ENCODE data around the gene FMNL1.
"Not testable (repeated sequence)": the region's sequence is repeated elsewhere in the genome, so short reads cannot be mapped to it uniquely, and the experiment has no call there.

FMNL1 gene

GRCh38 chr17:45248132-45248957 lies 26.7 kb downstream of the FMNL1 start:
- peak overlapping the region; percentile 91 for H3K4me3 Mint-ChIP-seq
- H3K27me3 Mint-ChIP-seq = no peaks in the 10 kb centered on the region
- peaks cover 9% of the 10 kb centered on the region for H3K36me3 Mint-ChIP-seq
- H3K9me3 Mint-ChIP-seq = no peaks in the 10 kb centered on the region
- ATAC-seq (ENCODE audit: low read depth) (peak; percentile 74), DNase-seq (ENCODE audit: low spot score in 2 of 2) (peak; percentile 69 to 74)
- peak overlapping the region; percentile 86 for H3K27ac Mint-ChIP-seq
- H3K4me1 Mint-ChIP-seq = peaks cover 24% of the 10 kb centered on the region

GRCh38 chr17:45251931-45252330 lies 30.2 kb downstream of the FMNL1 start:
- no peaks in the 10 kb centered on the region for H3K27me3 Mint-ChIP-seq
- no peak overlapping the region for H3K4me3 Mint-ChIP-seq
- ATAC-seq (ENCODE audit: low read depth) (no peak), DNase-seq (ENCODE audit: low spot score in 2 of 2) (no peak)
- peaks cover 25% of the 10 kb centered on the region for H3K4me1 Mint-ChIP-seq
- H3K9me3 Mint-ChIP-seq = no peaks in the 10 kb centered on the region
- no peak overlapping the region for H3K27ac Mint-ChIP-seq
- peaks cover 2% of the 10 kb centered on the region for H3K36me3 Mint-ChIP-seq

GRCh38 chr17:45253237-45253636 lies 31.6 kb downstream of the FMNL1 start:
- not testable (repeated sequence) for H3K9me3 Mint-ChIP-seq; H3K27ac Mint-ChIP-seq; H3K36me3 Mint-ChIP-seq; H3K27me3 Mint-ChIP-seq; ATAC-seq (ENCODE audit: low read depth); H3K4me3 Mint-ChIP-seq; DNase-seq (ENCODE audit: low spot score in 2 of 2)
- H3K4me1 Mint-ChIP-seq = peaks cover 23% of the 10 kb centered on the region

- Mint-ChIP-seq H3K36me3 (peaks cover 2% of the 10 kb centered on the region), H3K27me3 (no peaks in the 10 kb centered on the region), H3K9me3 (no peaks in the 10 kb centered on the region), H3K4me1 (peaks cover 19% of the 10 kb centered on the region), H3K4me3 (no peak overlapping the region), H3K27ac (no peak overlapping the region)
- DNase-seq (ENCODE audit: low spot score in 2 of 2) = no peak
- ATAC-seq (ENCODE audit: low read depth) = no peak
Observed at GRCh38 chr17:45253879-45254278, 32.2 kb downstream of the FMNL1 start.

- peaks cover 2% of the 10 kb centered on the region for H3K36me3 Mint-ChIP-seq
- no peak for DNase-seq (ENCODE audit: low spot score in 2 of 2)
- H3K4me1 Mint-ChIP-seq = peaks cover 24% of the 10 kb centered on the region
- no peaks in the 10 kb centered on the region for H3K9me3 Mint-ChIP-seq
- H3K27ac Mint-ChIP-seq = no peak overlapping the region
- H3K4me3 Mint-ChIP-seq = no peak overlapping the region
- ATAC-seq (ENCODE audit: low read depth) = no peak
- H3K27me3 Mint-ChIP-seq = no peaks in the 10 kb centered on the region
Observed at GRCh38 chr17:45255358-45255757, 33.7 kb downstream of the FMNL1 start.

- peaks cover 29% of the 10 kb centered on the region for H3K4me1 Mint-ChIP-seq
- ATAC-seq (ENCODE audit: low read depth) (peak; percentile 27), DNase-seq (ENCODE audit: low spot score in 2 of 2) (no peak)
- no peaks in the 10 kb centered on the region for H3K9me3 Mint-ChIP-seq
- no peak overlapping the region for H3K4me3 Mint-ChIP-seq
- H3K27ac Mint-ChIP-seq = no peak overlapping the region
- no peaks in the 10 kb centered on the region for H3K27me3 Mint-ChIP-seq
- H3K36me3 Mint-ChIP-seq = peaks cover 2% of the 10 kb centered on the region
Observed at GRCh38 chr17:45256114-45256966, 34.7 kb downstream of the FMNL1 start.

GRCh38 chr17:45257115-45257514 lies 35.4 kb downstream of the FMNL1 start:
- Mint-ChIP-seq H3K4me1 (peaks cover 29% of the 10 kb centered on the region), H3K27me3 (no peaks in the 10 kb centered on the region), H3K36me3 (peaks cover 2% of the 10 kb centered on the region), H3K27ac (no peak overlapping the region), H3K9me3 (no peaks in the 10 kb centered on the region), H3K4me3 (no peak overlapping the region)
- no peak for ATAC-seq (ENCODE audit: low read depth)
- no peak for DNase-seq (ENCODE audit: low spot score in 2 of 2)

- no peak overlapping the region for H3K4me3 Mint-ChIP-seq
- peaks cover 29% of the 10 kb centered on the region for H3K4me1 Mint-ChIP-seq
- peaks cover 2% of the 10 kb centered on the region for H3K36me3 Mint-ChIP-seq
- H3K27me3 Mint-ChIP-seq = no peaks in the 10 kb centered on the region
- H3K27ac Mint-ChIP-seq = no peak overlapping the region
- ATAC-seq (ENCODE audit: low read depth) = no peak
- no peak for DNase-seq (ENCODE audit: low spot score in 2 of 2)
- no peaks in the 10 kb centered on the region for H3K9me3 Mint-ChIP-seq
Observed at GRCh38 chr17:45258981-45259380, 37.3 kb downstream of the FMNL1 start.

- Mint-ChIP-seq H3K27ac (peak overlapping the region; percentile 61), H3K36me3 (peaks cover 3% of the 10 kb centered on the region), H3K9me3 (no peaks in the 10 kb centered on the region), H3K4me1 (peaks cover 25% of the 10 kb centered on the region), H3K27me3 (no peaks in the 10 kb centered on the region), H3K4me3 (no peak overlapping the region)
- no peak for ATAC-seq (ENCODE audit: low read depth)
- no peak for DNase-seq (ENCODE audit: low spot score in 2 of 2)
Observed at GRCh38 chr17:45260204-45260783, 38.6 kb downstream of the FMNL1 start.

GRCh38 chr17:45261577-45262515 lies 40.2 kb downstream of the FMNL1 start, which contains the start of gene SPATA32:
Gene SPATA32, minus strand, starts transcription at chr17:45262094. Its CDS starts 78 bp downstream, at chr17:45262016.
- Mint-ChIP-seq H3K4me3 (peak within 1 kb of the TSS; percentile 89), H3K36me3 (peaks cover 3% of the 10 kb centered on the region), H3K9me3 (no peaks in the 10 kb centered on the region), H3K27me3 (no peaks in the 10 kb centered on the region), H3K4me1 (peaks cover 19% of the 10 kb centered on the region), H3K27ac (peak within 1 kb of the TSS; percentile 82)
- peak; percentile 31 to 43 for DNase-seq (ENCODE audit: low spot score in 2 of 2)
- ATAC-seq (ENCODE audit: low read depth) = peak; percentile 82

GRCh38 chr17:45262516-45263476 lies 41.1 kb downstream of the FMNL1 start:
- DNase-seq (ENCODE audit: low spot score in 2 of 2) (no peak), ATAC-seq (ENCODE audit: low read depth) (no peak)
- H3K36me3 Mint-ChIP-seq = peaks cover 7% of the 10 kb centered on the region
- H3K4me3 Mint-ChIP-seq = peak overlapping the region; percentile 89
- H3K4me1 Mint-ChIP-seq = peaks cover 16% of the 10 kb centered on the region
- H3K27me3 Mint-ChIP-seq = no peaks in the 10 kb centered on the region
- peak overlapping the region; percentile 82 for H3K27ac Mint-ChIP-seq
- H3K9me3 Mint-ChIP-seq = no peaks in the 10 kb centered on the region

GRCh38 chr17:45263477-45263860 lies 41.8 kb downstream of the FMNL1 start:
- Mint-ChIP-seq H3K27ac (peak overlapping the region; percentile 76), H3K9me3 (no peaks in the 10 kb centered on the region), H3K36me3 (peaks cover 12% of the 10 kb centered on the region), H3K27me3 (no peaks in the 10 kb centered on the region), H3K4me1 (peaks cover 16% of the 10 kb centered on the region), H3K4me3 (no peak overlapping the region)
- DNase-seq (ENCODE audit: low spot score in 2 of 2) (no peak), ATAC-seq (ENCODE audit: low read depth) (no peak)

Data from memory B cell (primary cell).